Liver (tissue), 9 donors: ENCODE data around the gene IGBP1. TPM values are rescaled to one million over a fixed set of nuclear protein-coding genes. Genes with fewer than 3 reads are reported as not detected.

Experiments used
- DNase-seq: peaks from one replicate; pipeline ENCODE4 v3.0.0-alpha.2; 2017; ENCODE audit warnings: low spot score
- H3K27ac ChIP-seq, 2 donors: one replicate each; pipeline ENCODE4 v1.7.0; 2013; ENCODE audit warnings: inconsistent platforms in 2 of 2, low read length in 2 of 2, control low read depth in 1 of 2, low read depth in 1 of 2, mild to moderate bottlenecking in 1 of 2
- H3K27me3 ChIP-seq, 4 donors: one replicate each; pipeline versions ENCODE4 v1.6.1 to v1.7.0; 2013; ENCODE audit warnings: low read length in 3 of 4, inconsistent platforms in 1 of 4, mild to moderate bottlenecking in 1 of 4, moderate library complexity in 1 of 4; ENCODE audit not compliant: control insufficient read depth in 4 of 4, insufficient read depth in 4 of 4
- H3K36me3 ChIP-seq, 4 donors: one replicate each; pipeline versions ENCODE4 v1.6.1 to v1.7.0; 2013; ENCODE audit warnings: low read length in 3 of 4, mild to moderate bottlenecking in 3 of 4, low read depth in 1 of 4, moderate library complexity in 1 of 4; ENCODE audit not compliant: control insufficient read depth in 4 of 4, insufficient read depth in 3 of 4
- H3K4me1 ChIP-seq, 4 donors: one replicate each; pipeline versions ENCODE4 v1.6.1 to v1.7.0; 2013; ENCODE audit warnings: low read length in 3 of 4, mild to moderate bottlenecking in 3 of 4, moderate library complexity in 1 of 4; ENCODE audit not compliant: control insufficient read depth in 4 of 4, insufficient read depth in 4 of 4
- H3K4me3 ChIP-seq, 3 donors: one replicate each; pipeline versions ENCODE4 v1.6.1 to v1.7.0; 2013; ENCODE audit warnings: low read length in 3 of 3, control low read depth in 1 of 3, low read depth in 1 of 3, mild to moderate bottlenecking in 1 of 3
- H3K9ac ChIP-seq, 2 donors: one replicate each; pipeline ENCODE4 v1.7.0; 2013; ENCODE audit warnings: low read length in 2 of 2, mild to moderate bottlenecking in 2 of 2, moderate library complexity in 2 of 2, control low read depth in 1 of 2, low read depth in 1 of 2
- H3K9me3 ChIP-seq, 4 donors: one replicate each; pipeline versions ENCODE4 v1.6.1 to v1.7.0; 2013; ENCODE audit warnings: low read length in 3 of 4; ENCODE audit not compliant: control insufficient read depth in 4 of 4
- ATF3 ChIP-seq: IDR thresholded peaks from 2 replicates; pipeline ENCODE4 v1.6.1; 2016; ENCODE audit warnings: antibody characterized with exemption
- EGR1 ChIP-seq, 2 donors: IDR thresholded peaks; 2 replicates each; pipeline ENCODE4 v1.6.1; 2016 to 2018; ENCODE audit warnings: antibody characterized with exemption in 2 of 2, low read depth in 2 of 2
- FOXA1 ChIP-seq: IDR thresholded peaks from 2 replicates; pipeline ENCODE4 v1.6.1; 2016; ENCODE audit warnings: antibody characterized with exemption
- FOXA2 ChIP-seq: IDR thresholded peaks from 2 replicates; pipeline ENCODE4 v1.6.1; 2016; ENCODE audit warnings: antibody characterized with exemption
- GABPA ChIP-seq, 2 donors: IDR thresholded peaks in 1 of 2; conservative IDR thresholded peaks in 1 of 2; 2 replicates each; pipeline ENCODE4 v1.6.1; 2016; ENCODE audit warnings: antibody characterized with exemption in 2 of 2, mild to moderate bottlenecking in 1 of 2, moderate library complexity in 1 of 2
- HNF4A ChIP-seq, 2 donors: conservative IDR thresholded peaks; 2 replicates each; pipeline ENCODE4 v1.6.1; 2016; ENCODE audit warnings: antibody characterized with exemption in 2 of 2, mild to moderate bottlenecking in 2 of 2
- HNF4G ChIP-seq: IDR thresholded peaks from 2 replicates; pipeline ENCODE4 v1.6.1; 2016; ENCODE audit warnings: antibody characterized with exemption
- JUND ChIP-seq, 2 donors: IDR thresholded peaks; 2 replicates each; pipeline ENCODE4 v1.6.1; 2016; ENCODE audit warnings: antibody characterized with exemption in 2 of 2
- MAX ChIP-seq: IDR thresholded peaks from 2 replicates; pipeline ENCODE4 v1.6.1; 2016; ENCODE audit warnings: antibody characterized with exemption
- NR2F2 ChIP-seq: IDR thresholded peaks from 2 replicates; pipeline ENCODE4 v1.6.1; 2016; ENCODE audit warnings: antibody characterized with exemption
- RAD21 ChIP-seq, 2 donors: IDR thresholded peaks; 2 replicates each; pipeline ENCODE4 v1.6.1; 2016; ENCODE audit warnings: antibody characterized with exemption in 2 of 2, mild to moderate bottlenecking in 2 of 2
- RXRA ChIP-seq, 2 donors: IDR thresholded peaks; 2 replicates each; pipeline ENCODE4 v1.6.1; 2017 to 2018; ENCODE audit warnings: antibody characterized with exemption in 2 of 2, mild to moderate bottlenecking in 1 of 2
- SP1 ChIP-seq: IDR thresholded peaks from 2 replicates; pipeline ENCODE4 v1.6.1; 2018; ENCODE audit warnings: antibody characterized with exemption, mild to moderate bottlenecking
- TAF1 ChIP-seq: conservative IDR thresholded peaks from 2 replicates; pipeline ENCODE4 v1.6.1; 2016; ENCODE audit warnings: antibody characterized with exemption, mild to moderate bottlenecking
- YY1 ChIP-seq: IDR thresholded peaks from 2 replicates; pipeline ENCODE4 v1.6.1; 2016; ENCODE audit warnings: antibody characterized with exemption, mild to moderate bottlenecking
- ZBTB33 ChIP-seq: IDR thresholded peaks from 2 replicates; pipeline ENCODE4 v1.6.1; 2016; ENCODE audit warnings: antibody characterized with exemption
- WGBS: extraction: QIAGEN DNeasy Blood & Tissue Kit; methylation state at CpG from one replicate; pipeline ENCODE4 v1.1.7; 2013; 5-methylcytosine and 5-hydroxymethylcytosine counted together
- polyA plus RNA-seq, 2 donors: library from polyadenylated mRNA; stranded (reverse) in 1 of 2; unstranded in 1 of 2; fragments of 200-250 nt in 1 of 2; fragments of >200 nt in 1 of 2; fragmentation: Nextera tagmentation in 1 of 2; extraction: Ambion mirVana in 1 of 2; gene quantifications; one replicate each; pipeline versions ENCODE4 v1.2.1 to v1.2.3, GENCODE V29; 2013 to 2015
- total RNA-seq, 2 donors: library from RNA; depleted of rRNA; stranded (reverse); fragments of >200 nt; gene quantifications; one replicate each; pipeline ENCODE4 v1.2.3, GENCODE V29; 2014
- TF ChIP-seq, protein P1 (sequence below): IDR thresholded peaks from 2 replicates; pipeline ENCODE4 v1.6.1; 2016; ENCODE audit warnings: antibody characterized with exemption, mild to moderate bottlenecking
- TF ChIP-seq, protein P2 (sequence below): fragments of 150-350 bp; IDR thresholded peaks from 2 replicates; pipeline ENCODE4 v1.5.1; 2017; ENCODE audit warnings: improper control_type of control experiment, low read depth, low read length; ENCODE audit not compliant: missing input control
- donor health status: healthy.
- donor health status: healthy.
- donor health status: healthy.
- donor health status: healthy.
- donor health status: healthy.

IGBP1 gene
- total and polyA plus RNA-seq, 4 donors = 7.8 to 18.1 (median 11.6) TPM

DNA sequence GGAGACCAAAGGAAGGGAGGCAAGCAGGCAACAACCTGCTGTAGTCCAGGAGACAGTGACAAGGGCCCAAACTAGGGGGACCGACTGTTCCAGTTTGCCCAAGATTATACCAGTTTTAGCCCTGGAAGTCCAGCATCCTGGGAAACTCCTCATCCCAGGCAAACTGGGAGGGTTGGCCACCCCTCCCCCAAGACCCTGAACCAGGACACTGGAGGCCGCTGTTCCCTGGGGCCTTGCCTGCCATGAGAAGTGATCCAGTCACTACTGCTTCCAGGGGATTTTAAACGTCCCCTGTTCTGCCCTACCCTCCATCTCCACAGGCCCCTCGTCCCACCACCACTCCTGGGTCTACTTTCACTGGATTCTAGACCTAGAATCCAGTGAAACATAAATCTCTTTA, 39.7 kb downstream of the IGBP1 start (continued):
- TF ChIP-seq, protein P1, sequence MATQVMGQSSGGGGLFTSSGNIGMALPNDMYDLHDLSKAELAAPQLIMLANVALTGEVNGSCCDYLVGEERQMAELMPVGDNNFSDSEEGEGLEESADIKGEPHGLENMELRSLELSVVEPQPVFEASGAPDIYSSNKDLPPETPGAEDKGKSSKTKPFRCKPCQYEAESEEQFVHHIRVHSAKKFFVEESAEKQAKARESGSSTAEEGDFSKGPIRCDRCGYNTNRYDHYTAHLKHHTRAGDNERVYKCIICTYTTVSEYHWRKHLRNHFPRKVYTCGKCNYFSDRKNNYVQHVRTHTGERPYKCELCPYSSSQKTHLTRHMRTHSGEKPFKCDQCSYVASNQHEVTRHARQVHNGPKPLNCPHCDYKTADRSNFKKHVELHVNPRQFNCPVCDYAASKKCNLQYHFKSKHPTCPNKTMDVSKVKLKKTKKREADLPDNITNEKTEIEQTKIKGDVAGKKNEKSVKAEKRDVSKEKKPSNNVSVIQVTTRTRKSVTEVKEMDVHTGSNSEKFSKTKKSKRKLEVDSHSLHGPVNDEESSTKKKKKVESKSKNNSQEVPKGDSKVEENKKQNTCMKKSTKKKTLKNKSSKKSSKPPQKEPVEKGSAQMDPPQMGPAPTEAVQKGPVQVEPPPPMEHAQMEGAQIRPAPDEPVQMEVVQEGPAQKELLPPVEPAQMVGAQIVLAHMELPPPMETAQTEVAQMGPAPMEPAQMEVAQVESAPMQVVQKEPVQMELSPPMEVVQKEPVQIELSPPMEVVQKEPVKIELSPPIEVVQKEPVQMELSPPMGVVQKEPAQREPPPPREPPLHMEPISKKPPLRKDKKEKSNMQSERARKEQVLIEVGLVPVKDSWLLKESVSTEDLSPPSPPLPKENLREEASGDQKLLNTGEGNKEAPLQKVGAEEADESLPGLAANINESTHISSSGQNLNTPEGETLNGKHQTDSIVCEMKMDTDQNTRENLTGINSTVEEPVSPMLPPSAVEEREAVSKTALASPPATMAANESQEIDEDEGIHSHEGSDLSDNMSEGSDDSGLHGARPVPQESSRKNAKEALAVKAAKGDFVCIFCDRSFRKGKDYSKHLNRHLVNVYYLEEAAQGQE = no peak
- TF ChIP-seq HNF4G (no peak), GABPA (IDR thresholded peaks at IDR 0.05 in 1 of 2, conservative IDR thresholded peaks at IDR 0.05 in 1 of 2) (no peak), SP1 (no peak), MAX (no peak), HNF4A (conservative IDR thresholded peaks at IDR 0.05) (no peak), NR2F2 (no peak), YY1 (no peak)

DNA sequence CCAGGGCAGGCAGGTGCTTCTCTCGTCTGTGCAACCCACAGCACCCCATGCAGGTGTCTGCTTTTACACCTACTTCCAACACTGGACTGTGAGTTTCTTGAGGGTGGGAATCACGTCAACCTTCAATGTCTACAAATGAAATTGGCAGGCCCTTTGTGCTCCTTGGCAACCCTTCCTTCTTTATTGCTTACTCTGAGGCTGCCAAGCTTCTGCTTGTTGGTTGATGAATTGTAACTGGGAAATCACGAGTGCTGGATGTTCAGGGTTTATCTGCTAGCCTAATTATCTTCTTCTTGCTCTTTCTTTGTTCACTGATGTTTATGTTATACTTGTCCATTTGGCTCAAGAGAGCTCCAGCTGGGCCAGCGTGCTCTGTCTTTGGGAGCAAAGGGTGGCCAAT, 41.5 kb downstream of the IGBP1 start:
- Histone ChIP-seq H3K4me1 (no peaks in the 10 kb centered on the region), H3K9me3 (no peaks in the 10 kb centered on the region), H3K9ac (no peak overlapping the region), H3K4me3 (no peak overlapping the region), H3K27ac (no peak overlapping the region), H3K27me3 (no peaks in the 10 kb centered on the region), H3K36me3 (no peaks in the 10 kb centered on the region)
- DNase-seq = no peak
- TF ChIP-seq FOXA1 (no peak), HNF4G (no peak), JUND (IDR thresholded peaks at IDR 0.05) (no peak), GABPA (IDR thresholded peaks at IDR 0.05 in 1 of 2, conservative IDR thresholded peaks at IDR 0.05 in 1 of 2) (no peak), HNF4A (conservative IDR thresholded peaks at IDR 0.05) (no peak), MAX (no peak), RAD21 (IDR thresholded peaks at IDR 0.05) (no peak), SP1 (no peak), ATF3 (no peak), RXRA (IDR thresholded peaks at IDR 0.05) (no peak), YY1 (no peak), TAF1 (no peak), NR2F2 (no peak), FOXA2 (no peak), ZBTB33 (no peak), EGR1 (IDR thresholded peaks at IDR 0.05; ENCODE audit: low read depth in 2 of 2) (no peak)
- TF ChIP-seq, protein P2, sequence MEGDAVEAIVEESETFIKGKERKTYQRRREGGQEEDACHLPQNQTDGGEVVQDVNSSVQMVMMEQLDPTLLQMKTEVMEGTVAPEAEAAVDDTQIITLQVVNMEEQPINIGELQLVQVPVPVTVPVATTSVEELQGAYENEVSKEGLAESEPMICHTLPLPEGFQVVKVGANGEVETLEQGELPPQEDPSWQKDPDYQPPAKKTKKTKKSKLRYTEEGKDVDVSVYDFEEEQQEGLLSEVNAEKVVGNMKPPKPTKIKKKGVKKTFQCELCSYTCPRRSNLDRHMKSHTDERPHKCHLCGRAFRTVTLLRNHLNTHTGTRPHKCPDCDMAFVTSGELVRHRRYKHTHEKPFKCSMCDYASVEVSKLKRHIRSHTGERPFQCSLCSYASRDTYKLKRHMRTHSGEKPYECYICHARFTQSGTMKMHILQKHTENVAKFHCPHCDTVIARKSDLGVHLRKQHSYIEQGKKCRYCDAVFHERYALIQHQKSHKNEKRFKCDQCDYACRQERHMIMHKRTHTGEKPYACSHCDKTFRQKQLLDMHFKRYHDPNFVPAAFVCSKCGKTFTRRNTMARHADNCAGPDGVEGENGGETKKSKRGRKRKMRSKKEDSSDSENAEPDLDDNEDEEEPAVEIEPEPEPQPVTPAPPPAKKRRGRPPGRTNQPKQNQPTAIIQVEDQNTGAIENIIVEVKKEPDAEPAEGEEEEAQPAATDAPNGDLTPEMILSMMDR = no peak
- TF ChIP-seq, protein P1 = no peak
- 79% methylated on average over 4 of the region's 4 CpGs for WGBS
